Activated T-cell treated with anti-CD3 and anti-CD28 coated beads for 1 hour (primary cell): ENCODE results near the gene LRP8.

Experiments used
- DNase-seq: peaks from one replicate; pipeline ENCODE4 v3.0.0-alpha.2; 2020; ENCODE audit warnings: low read depth

The LRP8 gene

DNA sequence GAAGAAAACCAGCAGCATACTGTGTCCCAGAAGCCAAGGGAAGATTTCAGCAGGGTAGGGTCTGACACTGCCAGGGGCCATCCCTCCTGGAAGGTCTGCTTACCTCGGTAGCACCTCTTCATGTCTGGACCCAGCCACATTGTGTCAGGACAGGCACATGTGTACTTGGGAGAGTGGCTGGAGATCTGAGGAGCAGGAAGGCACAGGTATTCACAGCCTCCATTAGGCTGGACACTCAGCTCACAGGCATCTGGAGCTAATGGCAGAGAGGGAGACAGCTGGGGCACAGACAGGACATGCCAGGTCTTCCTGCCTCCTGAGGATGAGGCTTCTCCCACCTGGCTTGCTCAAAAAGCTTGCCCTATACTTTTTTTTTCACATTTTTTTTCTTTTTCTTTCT lies 69.7 kb downstream of the LRP8 start:
- DNase-seq, result no peak

DNA sequence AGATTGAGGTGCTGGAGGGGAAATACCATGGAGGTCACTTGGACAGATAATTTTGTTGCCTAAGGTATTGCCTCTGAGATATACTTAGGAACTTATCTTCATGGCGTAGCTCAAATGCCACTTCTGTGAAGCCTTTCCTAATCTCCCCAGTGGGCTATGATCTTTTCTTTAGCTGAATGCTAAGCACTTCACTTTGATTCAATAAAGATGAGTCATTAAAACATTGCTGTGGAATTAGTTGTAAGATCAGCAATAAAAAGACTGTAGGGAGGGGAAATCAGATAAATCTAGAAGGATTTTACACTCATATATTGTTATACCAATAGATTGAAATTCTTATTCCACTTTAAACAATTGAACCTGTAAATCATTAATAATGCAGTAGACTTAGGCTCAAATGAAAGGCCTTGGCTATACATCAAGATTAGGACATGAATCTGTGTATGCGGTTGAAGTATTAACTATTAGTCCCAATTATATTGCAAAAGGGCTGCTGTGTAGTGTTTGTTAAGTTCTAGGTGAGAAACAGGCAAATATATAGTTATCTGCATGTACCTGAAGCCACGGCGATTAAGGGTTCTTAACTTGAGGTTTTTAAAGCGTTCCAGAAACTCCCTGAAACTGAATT lies 70.3 kb downstream of the LRP8 start:
- DNase-seq, result no peak

GRCh38 chr1:53256511-53257453 lies 71.1 kb downstream of the LRP8 start:
- no peak for DNase-seq

- DNase-seq, result no peak
These were observed 72.8 kb downstream of the LRP8 start for GRCh38 chr1:53255031-53255430.

DNA sequence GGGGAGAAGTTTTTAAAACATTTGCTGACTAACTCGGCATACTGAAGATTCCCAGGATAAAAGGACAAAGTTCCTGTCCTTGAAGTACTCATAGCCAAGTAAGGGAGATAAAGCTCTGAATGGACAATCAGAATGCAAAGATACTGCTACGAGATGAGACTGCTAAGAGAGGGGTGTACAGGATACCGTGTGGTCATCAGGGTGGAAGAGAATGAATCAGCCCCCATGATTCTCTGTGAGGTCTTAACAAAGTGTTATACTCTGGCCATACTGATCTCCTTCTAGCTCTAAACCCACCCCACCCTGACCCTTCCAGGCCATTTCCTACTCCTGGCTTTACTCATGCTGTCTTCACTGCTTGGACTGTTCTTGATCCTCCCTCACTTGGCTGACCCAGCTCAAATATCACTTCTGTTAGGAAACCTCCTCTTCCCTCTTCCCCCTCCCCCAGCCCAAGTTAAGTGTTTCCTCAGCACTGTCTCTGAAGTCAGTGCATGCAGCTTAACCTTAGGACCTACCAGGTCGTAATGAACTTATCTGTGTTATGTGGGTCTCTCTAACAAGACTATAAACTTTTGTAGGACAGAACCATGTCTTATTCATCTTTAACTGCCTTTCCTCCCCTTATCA lies 73.7 kb downstream of the LRP8 start:
- no peak for DNase-seq

- no peak for DNase-seq
These were observed 77.5 kb downstream of the LRP8 start for GRCh38 chr1:53250325-53250724.

GRCh38 chr1:53249706-53250105 lies 78.2 kb downstream of the LRP8 start:
- no peak for DNase-seq

- DNase-seq, result no peak
These were observed 81.4 kb downstream of the LRP8 start for GRCh38 chr1:53246261-53247134.

- DNase-seq, result no peak
These were observed 83.7 kb downstream of the LRP8 start for GRCh38 chr1:53244141-53244540.

GRCh38 chr1:53242381-53242780 lies 85.5 kb downstream of the LRP8 start:
- no peak for DNase-seq

DNA sequence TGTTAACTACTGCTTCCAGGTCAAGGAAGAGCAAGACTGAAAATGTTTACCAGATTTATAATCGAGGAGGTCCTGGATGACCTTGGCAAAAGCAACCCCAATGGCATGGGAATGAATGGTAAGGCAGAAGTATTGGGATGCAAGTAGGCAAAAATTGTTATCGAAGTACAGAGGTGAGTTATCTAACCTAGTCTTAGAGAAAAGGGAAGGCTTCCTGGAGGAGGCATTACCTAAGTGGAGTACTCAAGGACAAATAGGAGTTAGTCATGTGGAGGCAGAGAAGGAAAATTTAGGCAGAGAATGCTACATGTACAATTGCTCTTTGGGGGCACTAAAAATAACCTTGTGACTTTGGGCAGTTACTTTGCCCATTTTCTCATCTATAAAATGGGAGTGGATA lies 86.0 kb downstream of the LRP8 start:
- no peak for DNase-seq

DNA sequence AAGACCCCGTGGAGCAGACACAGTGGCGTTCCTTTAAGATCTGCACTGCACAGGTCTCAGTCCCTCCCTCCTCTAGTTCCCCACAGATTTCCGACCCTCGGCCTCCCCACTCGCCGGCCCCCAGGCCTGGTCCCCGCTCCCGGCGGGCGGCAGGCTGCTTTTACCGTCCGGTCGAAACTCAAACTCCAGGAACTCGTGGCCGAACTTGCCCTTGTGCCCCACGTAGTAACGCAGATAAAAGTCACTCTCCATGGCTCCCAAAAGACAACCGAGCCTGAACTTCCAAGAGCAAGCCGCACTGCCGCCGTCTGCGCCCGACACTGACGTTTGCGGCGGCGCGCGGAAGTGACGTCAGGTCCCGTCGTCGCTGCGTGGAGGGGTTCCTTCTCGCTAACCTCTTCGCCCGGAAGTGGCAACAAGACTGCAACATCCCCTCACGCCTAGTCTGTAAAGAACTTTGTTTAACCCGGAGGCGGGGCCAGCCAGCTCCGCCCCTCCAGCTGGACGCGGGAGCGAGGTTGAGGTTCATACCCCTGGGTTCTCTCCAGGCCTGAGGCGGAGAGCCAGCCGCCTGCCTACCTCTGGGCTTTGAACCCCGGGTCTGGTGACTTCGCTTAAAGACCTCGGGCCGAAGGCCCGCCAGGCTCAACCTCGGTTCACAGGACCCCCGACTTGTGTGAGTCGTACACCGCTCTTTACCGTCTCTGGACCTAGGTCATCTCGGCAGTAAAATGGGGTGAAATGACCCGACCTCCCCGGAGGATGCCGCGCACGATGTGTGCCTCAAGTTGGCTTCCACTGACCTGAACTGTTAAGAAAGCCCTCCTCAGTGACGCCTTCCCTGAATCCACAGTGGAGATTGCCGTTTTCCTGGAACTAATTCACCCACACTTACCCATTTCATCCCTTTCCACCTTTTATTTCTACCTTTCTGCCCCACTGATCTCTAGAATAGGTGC lies 89.4 kb downstream of the LRP8 start, which contains the start of gene MAGOH:
Gene MAGOH, minus strand, starts transcription at position 322 of the 959 bp plus-strand sequence. Its CDS starts 70 bp downstream, at position 252.
- DNase-seq, result peak; percentile 87

DNA sequence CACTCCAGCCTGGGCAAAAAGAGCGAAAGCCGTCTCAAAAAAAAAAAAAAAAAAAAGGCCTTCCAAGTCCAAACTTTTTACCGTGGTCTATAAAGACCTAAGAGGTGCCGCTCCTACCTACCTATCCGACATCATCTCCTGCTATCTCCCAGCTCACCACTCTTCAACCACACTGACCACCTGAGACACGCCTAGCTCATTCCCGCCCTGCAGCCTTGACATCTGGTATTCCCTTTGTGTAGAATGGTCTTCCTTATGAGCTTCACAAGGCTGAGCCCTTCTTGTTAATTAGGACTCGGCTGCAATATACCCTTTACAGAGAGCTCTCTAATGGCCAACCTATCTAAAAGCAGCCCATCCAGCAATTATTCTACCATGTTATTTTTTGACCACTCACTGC lies 90.2 kb downstream of the LRP8 start:
- DNase-seq, result no peak

DNA sequence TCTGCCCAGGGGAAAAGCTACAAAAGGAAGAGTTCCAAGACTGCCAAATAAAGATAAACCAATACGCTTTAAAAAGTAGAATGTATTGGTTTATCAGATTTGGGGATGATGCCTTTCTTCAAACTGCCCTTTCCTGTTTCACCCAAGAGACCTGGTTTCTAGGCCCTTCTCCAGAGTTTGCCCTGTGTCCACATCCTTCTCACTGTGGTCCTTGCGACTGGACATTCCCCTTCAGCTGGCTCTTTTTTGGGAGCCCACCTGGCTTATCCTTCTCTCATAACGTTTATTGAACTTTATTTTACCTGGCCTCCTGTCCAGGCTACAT lies 106.9 kb downstream of the LRP8 start:
- DNase-seq, result no peak

- DNase-seq, result peak; percentile 89
These were observed 107.5 kb downstream of the LRP8 start, which contains the start of gene CZIB for GRCh38 chr1:53220171-53220961. CZIB (minus strand) TSS chr1:53220634; CDS start chr1:53220575, 59 bp downstream.

- DNase-seq, result no peak
These were observed 108.2 kb downstream of the LRP8 start for GRCh38 chr1:53219711-53220110.

GRCh38 chr1:53218201-53218600 lies 109.7 kb downstream of the LRP8 start:
- no peak for DNase-seq

DNA sequence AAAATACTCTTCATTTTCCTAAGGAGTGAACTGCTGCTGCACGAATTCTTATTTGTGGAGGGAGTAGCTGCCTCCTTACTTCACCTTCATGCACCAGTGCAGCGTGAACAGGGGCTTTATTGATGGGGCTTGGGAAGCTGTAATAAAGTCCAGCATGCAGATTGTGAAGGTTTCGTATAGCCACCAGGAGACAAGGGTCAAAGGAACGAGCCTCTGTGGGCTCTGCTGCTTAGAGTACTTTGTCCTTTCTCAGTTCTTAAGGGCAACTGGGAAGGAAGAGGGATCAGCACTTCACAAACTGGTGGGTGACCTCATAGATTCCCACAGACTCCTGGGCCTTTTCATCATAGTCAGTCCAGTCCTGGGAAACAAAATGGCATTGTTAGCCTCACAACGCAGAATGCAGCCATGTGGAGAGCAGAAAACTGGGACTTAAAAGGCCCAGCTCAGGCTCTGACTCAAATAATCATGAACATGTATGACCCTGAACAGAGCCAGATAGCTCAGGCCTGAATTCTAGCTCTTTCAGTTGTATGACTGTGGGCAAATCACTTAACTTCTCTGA lies 113.4 kb downstream of the LRP8 start:
- no peak for DNase-seq

- DNase-seq, result no peak
These were observed 116.9 kb downstream of the LRP8 start for GRCh38 chr1:53210954-53211353.

GRCh38 chr1:53210352-53210751 lies 117.5 kb downstream of the LRP8 start:
- no peak for DNase-seq
